Measurements from ENCODE around the gene ZNF462.

Gene ZNF462

DNA sequence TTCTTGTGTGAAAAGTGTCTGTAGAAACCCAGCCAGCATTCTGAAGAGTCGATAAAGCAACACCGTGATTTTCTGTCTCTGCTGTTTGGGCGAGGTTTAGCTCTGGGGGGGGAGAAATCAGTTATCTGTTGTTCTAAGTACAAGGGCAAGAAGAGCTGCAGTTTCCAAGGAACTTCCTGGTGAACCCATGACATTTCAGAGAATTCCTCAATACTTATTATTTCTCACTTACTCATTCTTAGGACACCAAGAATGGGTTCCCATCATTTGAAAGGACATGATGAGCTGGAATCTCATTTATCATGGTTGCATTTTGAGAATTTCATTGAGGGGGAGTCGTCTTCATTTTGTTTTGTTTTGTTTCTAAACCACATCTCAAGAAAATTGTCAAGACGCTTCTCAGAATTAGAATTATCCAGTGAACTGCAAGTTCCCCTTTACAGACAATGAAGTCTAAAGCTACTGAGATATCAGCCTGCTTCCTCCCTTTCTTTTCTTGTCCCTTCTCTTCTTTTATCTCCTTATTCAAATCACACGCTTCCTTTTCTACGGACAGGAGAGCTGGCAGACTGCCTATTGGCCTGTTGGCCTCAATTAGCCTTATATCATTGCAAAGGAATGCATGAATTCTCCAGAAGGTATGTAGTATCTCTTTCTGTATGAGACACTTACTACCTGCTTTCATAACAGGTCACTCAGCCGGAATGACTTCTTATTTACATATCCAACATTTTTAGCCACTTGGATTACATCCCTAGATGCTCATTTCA, 53.7 kb downstream of the ZNF462 start:
- TF ChIP-seq GATA1 (IDR thresholded peaks at IDR 0.05; ENCODE audit: low read depth, low read length), result no peak
- no peak for TF ChIP-seq POLR2A (IDR thresholded peaks at IDR 0.05; ENCODE audit: low read length)
- DNase-seq, result no peak

DNA sequence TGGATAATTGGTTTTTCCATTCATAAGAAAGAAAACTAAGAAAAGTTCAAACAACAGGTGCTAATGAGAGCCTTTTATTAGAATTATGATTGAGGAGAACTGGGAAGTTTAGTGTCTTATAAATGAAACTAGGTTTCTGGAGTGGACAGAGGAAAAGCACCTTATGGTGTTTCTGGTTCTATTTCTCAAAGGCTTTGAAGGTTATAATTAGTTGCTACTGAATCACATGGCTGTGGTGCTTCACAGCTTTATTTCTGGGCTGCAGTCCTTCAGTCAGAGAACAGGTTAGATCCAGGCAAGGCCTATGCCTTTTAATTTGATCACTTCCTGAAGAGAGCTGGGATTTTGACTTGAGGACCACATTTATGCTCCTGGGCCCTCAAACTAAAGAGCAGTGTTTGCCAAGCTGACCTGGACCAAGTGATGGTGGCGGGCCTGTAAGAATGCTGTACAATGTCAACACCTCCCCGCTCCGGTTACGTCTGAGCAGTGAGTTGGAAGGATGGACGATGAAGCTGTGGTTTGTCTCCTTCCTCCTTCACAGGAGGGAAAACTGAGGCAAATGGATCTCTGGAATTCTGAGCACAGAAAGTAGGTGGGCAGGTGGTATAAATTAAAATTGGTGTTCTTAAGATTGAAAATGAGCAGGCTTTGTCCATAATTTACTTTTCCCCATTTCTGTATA, 56.0 kb downstream of the ZNF462 start:
- TF ChIP-seq POLR2A (IDR thresholded peaks at IDR 0.05; ENCODE audit: low read length) (no peak), GATA1 (IDR thresholded peaks at IDR 0.05; ENCODE audit: low read depth, low read length) (no peak)
- no peak for DNase-seq

GRCh38 chr9:106920091-106920490, 57.1 kb downstream of the ZNF462 start:
- no peak for DNase-seq
- TF ChIP-seq GATA1 (IDR thresholded peaks at IDR 0.05; ENCODE audit: low read depth, low read length), result no peak
- no peak for TF ChIP-seq POLR2A (IDR thresholded peaks at IDR 0.05; ENCODE audit: low read length)

- no peak for DNase-seq
- TF ChIP-seq GATA1 (IDR thresholded peaks at IDR 0.05; ENCODE audit: low read depth, low read length), result no peak
- no peak for TF ChIP-seq POLR2A (IDR thresholded peaks at IDR 0.05; ENCODE audit: low read length)
These were observed 57.8 kb downstream of the ZNF462 start for GRCh38 chr9:106920701-106921283.

DNA sequence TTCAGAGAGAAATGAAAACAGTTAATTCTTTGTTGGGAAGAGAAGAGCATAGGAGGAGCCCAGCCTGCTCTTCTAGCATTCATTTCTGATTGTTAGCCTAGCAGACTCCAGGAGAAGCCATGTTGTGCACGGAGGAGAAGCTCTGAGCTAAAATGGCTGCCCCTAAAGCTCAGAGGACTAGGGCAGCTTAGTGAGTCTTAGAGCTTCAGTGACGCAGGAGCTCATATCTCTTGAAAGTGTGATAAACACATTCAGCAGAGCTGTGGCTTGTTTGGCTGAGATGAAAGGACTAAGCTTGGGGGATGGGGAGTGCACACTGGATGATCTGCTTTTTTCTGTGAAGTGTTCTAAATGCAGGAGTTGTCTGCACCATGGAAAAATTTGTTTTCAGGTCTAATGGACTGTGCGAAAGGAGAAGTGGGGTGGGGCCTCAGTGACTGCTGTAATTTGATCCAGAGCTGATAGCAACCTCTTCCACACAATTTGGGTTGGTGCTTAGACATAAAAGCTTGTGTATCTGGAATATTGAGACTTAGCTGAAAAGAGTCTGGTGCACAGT, 58.5 kb downstream of the ZNF462 start:
- DNase-seq, result peak; percentile 80 to 90
- TF ChIP-seq POLR2A (IDR thresholded peaks at IDR 0.05; ENCODE audit: low read length) (no peak), GATA1 (IDR thresholded peaks at IDR 0.05; ENCODE audit: low read depth, low read length) (no peak)

GRCh38 chr9:106922026-106922425, 59.1 kb downstream of the ZNF462 start:
- DNase-seq, result no peak
- TF ChIP-seq POLR2A (IDR thresholded peaks at IDR 0.05; ENCODE audit: low read length) (no peak), GATA1 (IDR thresholded peaks at IDR 0.05; ENCODE audit: low read depth, low read length) (no peak)

GRCh38 chr9:106925392-106925791, 62.4 kb downstream of the ZNF462 start:
- no peak for DNase-seq
- TF ChIP-seq GATA1 (IDR thresholded peaks at IDR 0.05; ENCODE audit: low read depth, low read length) (no peak), POLR2A (IDR thresholded peaks at IDR 0.05; ENCODE audit: low read length) (no peak)

- DNase-seq, result no peak
- no peak for TF ChIP-seq GATA1 (IDR thresholded peaks at IDR 0.05; ENCODE audit: low read depth, low read length)
- no peak for TF ChIP-seq POLR2A (IDR thresholded peaks at IDR 0.05; ENCODE audit: low read length)
These were observed 65.0 kb downstream of the ZNF462 start for GRCh38 chr9:106927916-106928315.

DNA sequence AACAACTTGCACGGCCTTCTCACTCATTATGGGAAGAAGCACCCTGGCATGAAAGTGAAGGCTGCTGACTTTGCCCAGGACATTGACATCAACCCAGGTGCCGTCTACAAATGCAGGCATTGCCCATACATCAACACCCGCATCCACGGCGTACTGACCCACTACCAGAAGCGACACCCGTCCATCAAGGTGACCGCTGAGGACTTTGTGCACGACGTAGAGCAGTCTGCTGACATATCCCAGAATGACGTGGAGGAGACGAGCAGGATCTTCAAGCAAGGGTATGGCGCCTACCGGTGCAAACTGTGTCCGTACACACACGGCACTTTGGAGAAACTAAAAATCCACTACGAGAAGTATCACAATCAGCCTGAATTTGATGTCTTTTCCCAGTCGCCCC, 65.4 kb downstream of the ZNF462 start:
- no peak for DNase-seq
- no peak for TF ChIP-seq POLR2A (IDR thresholded peaks at IDR 0.05; ENCODE audit: low read length)
- no peak for TF ChIP-seq GATA1 (IDR thresholded peaks at IDR 0.05; ENCODE audit: low read depth, low read length)

DNA sequence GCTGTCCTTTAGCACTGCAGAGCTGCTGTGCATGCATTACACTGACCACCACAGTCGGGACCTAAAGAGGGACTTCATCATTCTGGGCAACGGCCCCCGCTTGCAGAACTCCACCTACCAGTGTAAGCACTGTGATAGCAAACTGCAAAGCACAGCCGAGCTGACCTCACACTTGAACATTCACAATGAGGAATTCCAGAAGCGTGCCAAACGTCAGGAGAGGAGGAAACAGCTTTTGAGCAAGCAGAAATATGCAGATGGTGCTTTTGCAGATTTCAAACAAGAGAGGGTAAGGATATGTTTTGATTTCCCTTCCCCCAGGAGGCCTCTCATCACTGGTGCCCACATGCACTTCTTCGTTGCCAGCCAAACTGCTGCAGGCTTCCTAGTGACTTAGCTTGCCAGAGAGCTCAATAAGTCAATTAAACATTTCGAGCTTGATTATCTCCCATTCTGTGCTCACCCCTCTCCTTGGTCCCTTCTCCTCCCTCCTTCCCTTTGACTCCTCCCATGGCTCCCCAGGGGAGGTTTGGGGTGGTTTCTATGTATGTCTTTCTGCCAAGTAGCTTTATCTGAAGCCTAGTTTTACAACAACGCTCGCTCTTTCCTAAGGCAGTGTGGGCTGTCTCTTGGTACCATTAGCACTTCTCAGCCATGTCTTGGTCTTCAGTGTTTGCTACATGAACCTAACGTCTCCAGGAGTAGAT, 66.7 kb downstream of the ZNF462 start:
- no peak for TF ChIP-seq GATA1 (IDR thresholded peaks at IDR 0.05; ENCODE audit: low read depth, low read length)
- no peak for TF ChIP-seq POLR2A (IDR thresholded peaks at IDR 0.05; ENCODE audit: low read length)
- DNase-seq, result no peak

GRCh38 chr9:106930477-106930876, 67.5 kb downstream of the ZNF462 start:
- no peak for TF ChIP-seq GATA1 (IDR thresholded peaks at IDR 0.05; ENCODE audit: low read depth, low read length)
- no peak for TF ChIP-seq POLR2A (IDR thresholded peaks at IDR 0.05; ENCODE audit: low read length)
- DNase-seq, result no peak

GRCh38 chr9:106931466-106931865, 68.5 kb downstream of the ZNF462 start:
- TF ChIP-seq POLR2A (IDR thresholded peaks at IDR 0.05; ENCODE audit: low read length) (no peak), GATA1 (IDR thresholded peaks at IDR 0.05; ENCODE audit: low read depth, low read length) (no peak)
- DNase-seq, result no peak

GRCh38 chr9:106932178-106932577, 69.2 kb downstream of the ZNF462 start:
- TF ChIP-seq GATA1 (IDR thresholded peaks at IDR 0.05; ENCODE audit: low read depth, low read length), result no peak
- no peak for TF ChIP-seq POLR2A (IDR thresholded peaks at IDR 0.05; ENCODE audit: low read length)
- DNase-seq, result no peak

- DNase-seq, result no peak
- no peak for TF ChIP-seq GATA1 (IDR thresholded peaks at IDR 0.05; ENCODE audit: low read depth, low read length)
- no peak for TF ChIP-seq POLR2A (IDR thresholded peaks at IDR 0.05; ENCODE audit: low read length)
These were observed 69.7 kb downstream of the ZNF462 start for GRCh38 chr9:106932675-106933074.

Data from erythroblast (primary cell).